ENCODE results near the gene PTH2R. TPM values are rescaled to one million over a fixed set of nuclear protein-coding genes. Genes with fewer than 3 reads are reported as not detected.

Gene PTH2R
- total and polyA plus RNA-seq, 2 experiments from 2014 or later, result 0.18 to 0.38 TPM

DNA sequence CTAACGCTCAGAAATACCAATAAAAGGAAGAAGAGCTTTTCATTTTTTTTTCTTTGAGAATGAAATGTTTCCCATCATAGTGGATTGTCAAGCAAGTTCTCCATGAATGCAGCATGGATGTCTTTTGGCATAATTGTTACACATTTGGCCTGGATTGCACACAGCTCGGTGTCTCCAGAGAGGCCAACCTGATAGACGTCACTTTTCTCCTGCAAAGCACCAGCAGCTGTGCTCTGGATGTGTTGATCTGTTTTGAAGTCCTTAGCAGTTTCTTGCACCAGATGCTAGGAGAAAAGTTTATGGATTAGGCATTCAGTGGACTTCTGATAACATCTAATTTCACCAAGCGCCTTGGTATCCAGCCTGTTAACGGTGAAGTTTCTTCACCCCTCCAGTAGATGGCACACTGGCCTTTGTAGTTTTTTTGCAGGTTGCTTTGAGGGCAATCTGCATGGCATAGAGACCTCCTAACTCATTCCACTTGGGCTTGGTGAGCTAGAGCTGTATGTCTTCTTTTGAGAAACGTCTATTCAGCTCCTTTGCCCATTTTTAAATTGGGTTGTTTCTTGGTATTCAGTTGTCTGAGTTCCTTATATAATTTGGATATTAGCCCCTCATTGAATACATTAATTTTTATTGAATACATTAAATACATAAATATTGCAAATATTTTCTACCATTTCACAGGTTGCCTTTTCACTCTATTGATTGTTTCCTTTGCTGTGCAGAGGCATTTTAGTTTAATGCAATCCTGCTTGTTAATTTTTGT, 59.7 kb downstream of the PTH2R start:
- Histone ChIP-seq H3K36me3 (ENCODE audit: insufficient read depth) (no peaks in the 10 kb centered on the region), H3K4me2 (no peak overlapping the region), H2AFZ (no peak overlapping the region), H3K4me1 (ENCODE audit: insufficient read depth) (no peaks in the 10 kb centered on the region; the same call in 1 of the 2 replicates), H3F3A (replicated peaks; ENCODE audit: low read depth) (no peaks in the 10 kb centered on the region), H3K79me2 (replicated peaks; ENCODE audit: insufficient read depth) (no peaks in the 10 kb centered on the region), H3K27ac (ENCODE audit: low read depth) (no peak overlapping the region), H4K20me1 (replicated peaks; ENCODE audit: insufficient read depth) (no peaks in the 10 kb centered on the region), H3K4me3 (no peak overlapping the region), H3K9me2 (ENCODE audit: insufficient read depth) (no peaks in the 10 kb centered on the region), H3K27me3 (ENCODE audit: insufficient read depth) (peaks cover 31% of the 10 kb centered on the region)
- H3K36me3 Mint-ChIP-seq (ENCODE audit: low read depth), result peaks cover 11% of the 10 kb centered on the region
- H3K27me3 Mint-ChIP-seq (ENCODE audit: insufficient read depth, low read depth, poor library complexity), result no peaks in the 10 kb centered on the region
- TF ChIP-seq, protein P1, sequence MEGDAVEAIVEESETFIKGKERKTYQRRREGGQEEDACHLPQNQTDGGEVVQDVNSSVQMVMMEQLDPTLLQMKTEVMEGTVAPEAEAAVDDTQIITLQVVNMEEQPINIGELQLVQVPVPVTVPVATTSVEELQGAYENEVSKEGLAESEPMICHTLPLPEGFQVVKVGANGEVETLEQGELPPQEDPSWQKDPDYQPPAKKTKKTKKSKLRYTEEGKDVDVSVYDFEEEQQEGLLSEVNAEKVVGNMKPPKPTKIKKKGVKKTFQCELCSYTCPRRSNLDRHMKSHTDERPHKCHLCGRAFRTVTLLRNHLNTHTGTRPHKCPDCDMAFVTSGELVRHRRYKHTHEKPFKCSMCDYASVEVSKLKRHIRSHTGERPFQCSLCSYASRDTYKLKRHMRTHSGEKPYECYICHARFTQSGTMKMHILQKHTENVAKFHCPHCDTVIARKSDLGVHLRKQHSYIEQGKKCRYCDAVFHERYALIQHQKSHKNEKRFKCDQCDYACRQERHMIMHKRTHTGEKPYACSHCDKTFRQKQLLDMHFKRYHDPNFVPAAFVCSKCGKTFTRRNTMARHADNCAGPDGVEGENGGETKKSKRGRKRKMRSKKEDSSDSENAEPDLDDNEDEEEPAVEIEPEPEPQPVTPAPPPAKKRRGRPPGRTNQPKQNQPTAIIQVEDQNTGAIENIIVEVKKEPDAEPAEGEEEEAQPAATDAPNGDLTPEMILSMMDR (conservative IDR thresholded peaks at IDR 0.05; ENCODE audit: low read depth in 2 of 2), result peak; percentile 82 to 94
- TF ChIP-seq EZH2phosphoT487 (IDR thresholded peaks at IDR 0.05; ENCODE audit: unreplicated experiment), result no peak
- no peak overlapping the region for H3K4me3 Mint-ChIP-seq
- H3K9me3 Mint-ChIP-seq, result peaks cover 18% of the 10 kb centered on the region
- peak; percentile 90 for DNase-seq (ENCODE audit: low spot score)
- H3K27ac Mint-ChIP-seq, result no peak overlapping the region
- H3K4me1 Mint-ChIP-seq, result no peaks in the 10 kb centered on the region
- ATAC-seq, result peak; percentile 95

DNA sequence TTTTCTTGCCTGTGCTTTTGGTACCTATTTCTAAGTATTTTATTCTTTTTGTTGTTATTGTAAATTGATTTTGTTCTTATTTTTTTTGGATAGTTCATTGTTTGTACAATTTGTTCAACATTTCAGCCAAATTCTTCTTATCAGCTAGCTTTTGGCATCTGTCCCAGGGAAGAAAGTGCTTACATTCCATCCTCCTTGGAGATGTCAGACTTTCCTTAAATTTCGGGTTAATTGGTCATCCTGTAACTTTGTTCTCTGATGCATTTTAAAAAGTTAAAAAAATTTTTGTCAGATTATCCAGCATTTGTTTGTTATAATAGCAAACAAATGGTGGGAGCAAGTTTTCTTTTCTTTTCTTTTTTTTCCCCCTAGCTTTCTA, 60.3 kb downstream of the PTH2R start:
- no peaks in the 10 kb centered on the region for H3K79me2 ChIP-seq (replicated peaks; ENCODE audit: insufficient read depth)
- Mint-ChIP-seq H3K9me3 (peaks cover 24% of the 10 kb centered on the region), H3K4me1 (no peaks in the 10 kb centered on the region), H3K36me3 (ENCODE audit: low read depth) (peaks cover 11% of the 10 kb centered on the region), H3K4me3 (no peak overlapping the region), H3K27ac (no peak overlapping the region), H3K27me3 (ENCODE audit: insufficient read depth, low read depth, poor library complexity) (no peaks in the 10 kb centered on the region)
- H2AFZ ChIP-seq, result no peak overlapping the region
- DNase-seq (ENCODE audit: low spot score) (no peak), ATAC-seq (no peak)
- H3F3A ChIP-seq (replicated peaks; ENCODE audit: low read depth), result no peaks in the 10 kb centered on the region
- H3K4me2 ChIP-seq, result no peak overlapping the region
- H3K27ac ChIP-seq (ENCODE audit: low read depth), result no peak overlapping the region
- H3K4me1 ChIP-seq (ENCODE audit: insufficient read depth), result no peaks in the 10 kb centered on the region; the same call in 1 of the 2 replicates
- no peak overlapping the region for H3K4me3 ChIP-seq
- peaks cover 31% of the 10 kb centered on the region for H3K27me3 ChIP-seq (ENCODE audit: insufficient read depth)
- H4K20me1 ChIP-seq (replicated peaks; ENCODE audit: insufficient read depth), result no peaks in the 10 kb centered on the region
- H3K36me3 ChIP-seq (ENCODE audit: insufficient read depth), result no peaks in the 10 kb centered on the region
- no peaks in the 10 kb centered on the region for H3K9me2 ChIP-seq (ENCODE audit: insufficient read depth)
- TF ChIP-seq POLR2AphosphoS5 (IDR thresholded peaks at IDR 0.05; ENCODE audit: low read depth) (no peak), EZH2 (IDR thresholded peaks at IDR 0.05; ENCODE audit: low read depth, unreplicated experiment) (no peak), NANOG (IDR thresholded peaks at IDR 0.05; ENCODE audit: borderline replicate concordance) (no peak), EZH2phosphoT487 (IDR thresholded peaks at IDR 0.05; ENCODE audit: unreplicated experiment) (no peak)
- TF ChIP-seq, protein P2, sequence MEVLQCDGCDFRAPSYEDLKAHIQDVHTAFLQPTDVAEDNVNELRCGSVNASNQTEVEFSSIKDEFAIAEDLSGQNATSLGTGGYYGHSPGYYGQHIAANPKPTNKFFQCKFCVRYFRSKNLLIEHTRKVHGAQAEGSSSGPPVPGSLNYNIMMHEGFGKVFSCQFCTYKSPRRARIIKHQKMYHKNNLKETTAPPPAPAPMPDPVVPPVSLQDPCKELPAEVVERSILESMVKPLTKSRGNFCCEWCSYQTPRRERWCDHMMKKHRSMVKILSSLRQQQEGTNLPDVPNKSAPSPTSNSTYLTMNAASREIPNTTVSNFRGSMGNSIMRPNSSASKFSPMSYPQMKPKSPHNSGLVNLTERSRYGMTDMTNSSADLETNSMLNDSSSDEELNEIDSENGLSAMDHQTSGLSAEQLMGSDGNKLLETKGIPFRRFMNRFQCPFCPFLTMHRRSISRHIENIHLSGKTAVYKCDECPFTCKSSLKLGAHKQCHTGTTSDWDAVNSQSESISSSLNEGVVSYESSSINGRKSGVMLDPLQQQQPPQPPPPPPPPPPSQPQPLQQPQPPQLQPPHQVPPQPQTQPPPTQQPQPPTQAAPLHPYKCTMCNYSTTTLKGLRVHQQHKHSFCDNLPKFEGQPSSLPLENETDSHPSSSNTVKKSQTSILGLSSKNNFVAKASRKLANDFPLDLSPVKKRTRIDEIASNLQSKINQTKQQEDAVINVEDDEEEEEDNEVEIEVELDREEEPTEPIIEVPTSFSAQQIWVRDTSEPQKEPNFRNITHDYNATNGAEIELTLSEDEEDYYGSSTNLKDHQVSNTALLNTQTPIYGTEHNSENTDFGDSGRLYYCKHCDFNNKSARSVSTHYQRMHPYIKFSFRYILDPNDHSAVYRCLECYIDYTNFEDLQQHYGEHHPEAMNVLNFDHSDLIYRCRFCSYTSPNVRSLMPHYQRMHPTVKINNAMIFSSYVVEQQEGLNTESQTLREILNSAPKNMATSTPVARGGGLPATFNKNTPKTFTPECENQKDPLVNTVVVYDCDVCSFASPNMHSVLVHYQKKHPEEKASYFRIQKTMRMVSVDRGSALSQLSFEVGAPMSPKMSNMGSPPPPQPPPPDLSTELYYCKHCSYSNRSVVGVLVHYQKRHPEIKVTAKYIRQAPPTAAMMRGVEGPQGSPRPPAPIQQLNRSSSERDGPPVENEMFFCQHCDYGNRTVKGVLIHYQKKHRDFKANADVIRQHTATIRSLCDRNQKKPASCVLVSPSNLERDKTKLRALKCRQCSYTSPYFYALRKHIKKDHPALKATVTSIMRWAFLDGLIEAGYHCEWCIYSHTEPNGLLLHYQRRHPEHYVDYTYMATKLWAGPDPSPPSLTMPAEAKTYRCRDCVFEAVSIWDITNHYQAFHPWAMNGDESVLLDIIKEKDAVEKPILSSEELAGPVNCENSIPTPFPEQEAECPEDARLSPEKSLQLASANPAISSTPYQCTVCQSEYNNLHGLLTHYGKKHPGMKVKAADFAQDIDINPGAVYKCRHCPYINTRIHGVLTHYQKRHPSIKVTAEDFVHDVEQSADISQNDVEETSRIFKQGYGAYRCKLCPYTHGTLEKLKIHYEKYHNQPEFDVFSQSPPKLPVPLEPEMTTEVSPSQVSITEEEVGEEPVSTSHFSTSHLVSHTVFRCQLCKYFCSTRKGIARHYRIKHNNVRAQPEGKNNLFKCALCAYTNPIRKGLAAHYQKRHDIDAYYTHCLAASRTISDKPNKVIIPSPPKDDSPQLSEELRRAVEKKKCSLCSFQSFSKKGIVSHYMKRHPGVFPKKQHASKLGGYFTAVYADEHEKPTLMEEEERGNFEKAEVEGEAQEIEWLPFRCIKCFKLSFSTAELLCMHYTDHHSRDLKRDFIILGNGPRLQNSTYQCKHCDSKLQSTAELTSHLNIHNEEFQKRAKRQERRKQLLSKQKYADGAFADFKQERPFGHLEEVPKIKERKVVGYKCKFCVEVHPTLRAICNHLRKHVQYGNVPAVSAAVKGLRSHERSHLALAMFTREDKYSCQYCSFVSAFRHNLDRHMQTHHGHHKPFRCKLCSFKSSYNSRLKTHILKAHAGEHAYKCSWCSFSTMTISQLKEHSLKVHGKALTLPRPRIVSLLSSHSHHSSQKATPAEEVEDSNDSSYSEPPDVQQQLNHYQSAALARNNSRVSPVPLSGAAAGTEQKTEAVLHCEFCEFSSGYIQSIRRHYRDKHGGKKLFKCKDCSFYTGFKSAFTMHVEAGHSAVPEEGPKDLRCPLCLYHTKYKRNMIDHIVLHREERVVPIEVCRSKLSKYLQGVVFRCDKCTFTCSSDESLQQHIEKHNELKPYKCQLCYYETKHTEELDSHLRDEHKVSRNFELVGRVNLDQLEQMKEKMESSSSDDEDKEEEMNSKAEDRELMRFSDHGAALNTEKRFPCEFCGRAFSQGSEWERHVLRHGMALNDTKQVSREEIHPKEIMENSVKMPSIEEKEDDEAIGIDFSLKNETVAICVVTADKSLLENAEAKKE (CRISPR knock-in tag; IDR thresholded peaks at IDR 0.05), result no peak
- TF ChIP-seq, protein P3, sequence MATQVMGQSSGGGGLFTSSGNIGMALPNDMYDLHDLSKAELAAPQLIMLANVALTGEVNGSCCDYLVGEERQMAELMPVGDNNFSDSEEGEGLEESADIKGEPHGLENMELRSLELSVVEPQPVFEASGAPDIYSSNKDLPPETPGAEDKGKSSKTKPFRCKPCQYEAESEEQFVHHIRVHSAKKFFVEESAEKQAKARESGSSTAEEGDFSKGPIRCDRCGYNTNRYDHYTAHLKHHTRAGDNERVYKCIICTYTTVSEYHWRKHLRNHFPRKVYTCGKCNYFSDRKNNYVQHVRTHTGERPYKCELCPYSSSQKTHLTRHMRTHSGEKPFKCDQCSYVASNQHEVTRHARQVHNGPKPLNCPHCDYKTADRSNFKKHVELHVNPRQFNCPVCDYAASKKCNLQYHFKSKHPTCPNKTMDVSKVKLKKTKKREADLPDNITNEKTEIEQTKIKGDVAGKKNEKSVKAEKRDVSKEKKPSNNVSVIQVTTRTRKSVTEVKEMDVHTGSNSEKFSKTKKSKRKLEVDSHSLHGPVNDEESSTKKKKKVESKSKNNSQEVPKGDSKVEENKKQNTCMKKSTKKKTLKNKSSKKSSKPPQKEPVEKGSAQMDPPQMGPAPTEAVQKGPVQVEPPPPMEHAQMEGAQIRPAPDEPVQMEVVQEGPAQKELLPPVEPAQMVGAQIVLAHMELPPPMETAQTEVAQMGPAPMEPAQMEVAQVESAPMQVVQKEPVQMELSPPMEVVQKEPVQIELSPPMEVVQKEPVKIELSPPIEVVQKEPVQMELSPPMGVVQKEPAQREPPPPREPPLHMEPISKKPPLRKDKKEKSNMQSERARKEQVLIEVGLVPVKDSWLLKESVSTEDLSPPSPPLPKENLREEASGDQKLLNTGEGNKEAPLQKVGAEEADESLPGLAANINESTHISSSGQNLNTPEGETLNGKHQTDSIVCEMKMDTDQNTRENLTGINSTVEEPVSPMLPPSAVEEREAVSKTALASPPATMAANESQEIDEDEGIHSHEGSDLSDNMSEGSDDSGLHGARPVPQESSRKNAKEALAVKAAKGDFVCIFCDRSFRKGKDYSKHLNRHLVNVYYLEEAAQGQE (IDR thresholded peaks at IDR 0.05; ENCODE audit: unreplicated experiment), result no peak
- TF ChIP-seq, protein P4, sequence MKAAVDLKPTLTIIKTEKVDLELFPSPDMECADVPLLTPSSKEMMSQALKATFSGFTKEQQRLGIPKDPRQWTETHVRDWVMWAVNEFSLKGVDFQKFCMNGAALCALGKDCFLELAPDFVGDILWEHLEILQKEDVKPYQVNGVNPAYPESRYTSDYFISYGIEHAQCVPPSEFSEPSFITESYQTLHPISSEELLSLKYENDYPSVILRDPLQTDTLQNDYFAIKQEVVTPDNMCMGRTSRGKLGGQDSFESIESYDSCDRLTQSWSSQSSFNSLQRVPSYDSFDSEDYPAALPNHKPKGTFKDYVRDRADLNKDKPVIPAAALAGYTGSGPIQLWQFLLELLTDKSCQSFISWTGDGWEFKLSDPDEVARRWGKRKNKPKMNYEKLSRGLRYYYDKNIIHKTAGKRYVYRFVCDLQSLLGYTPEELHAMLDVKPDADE (IDR thresholded peaks at IDR 0.05), result no peak

Data from GM23338 (cell line).